Mesenteric fat pad (tissue), 1 donor: ENCODE measurements around the gene CNTN1. TPM values are rescaled to one million over a fixed set of nuclear protein-coding genes. Genes with fewer than 3 reads are reported as not detected.

Source experiments
- DNase-seq: peaks from one replicate; pipeline ENCODE4 v3.0.0-alpha.2; 2020; ENCODE audit warnings: low spot score
- total RNA-seq: library from RNA; stranded (reverse); fragmentation: NEBNext Ultra II Directional; extraction: Animal tissue kit (Norgen Biotek cat#: 25700); gene quantifications from one replicate; pipeline ENCODE4 v1.2.1, GENCODE V29; 2021
- donor health status: DM: yes; HTN: yes; CAD: no.

The CNTN1 gene
- total RNA-seq, 1 donor from 2014 or later, result 1.5 TPM

- DNase-seq, result no peak
Measured at GRCh38 chr12:40834321-40834720, 142.1 kb downstream of the CNTN1 start.

GRCh38 chr12:40837891-40838429 is 145.7 kb downstream of the CNTN1 start:
- DNase-seq, result no peak

GRCh38 chr12:40843495-40843894 is 151.3 kb downstream of the CNTN1 start:
- no peak for DNase-seq

- DNase-seq, result no peak
Measured at GRCh38 chr12:40853221-40853620, 161.0 kb downstream of the CNTN1 start.

GRCh38 chr12:40854604-40855003 is 162.4 kb downstream of the CNTN1 start:
- DNase-seq, result no peak

- DNase-seq, result no peak
Measured at GRCh38 chr12:40864891-40865290, 172.7 kb downstream of the CNTN1 start.

- no peak for DNase-seq
Measured at GRCh38 chr12:40870981-40871380, 178.7 kb downstream of the CNTN1 start.

- DNase-seq, result no peak
Measured at GRCh38 chr12:40874868-40875267, 182.6 kb downstream of the CNTN1 start.

- DNase-seq, result no peak
Measured at GRCh38 chr12:40889329-40889728, 197.1 kb downstream of the CNTN1 start.

GRCh38 chr12:40892528-40892927 is 200.3 kb downstream of the CNTN1 start:
- DNase-seq, result no peak

- DNase-seq, result no peak
Measured at GRCh38 chr12:40898505-40898904, 206.3 kb downstream of the CNTN1 start.

- no peak for DNase-seq
Measured at GRCh38 chr12:40903040-40903439, 210.8 kb downstream of the CNTN1 start.

GRCh38 chr12:40907115-40907527 is 214.9 kb downstream of the CNTN1 start:
- DNase-seq, result no peak

- DNase-seq, result no peak
Measured at GRCh38 chr12:40911676-40912075, 219.4 kb downstream of the CNTN1 start.

- no peak for DNase-seq
Measured at GRCh38 chr12:40915172-40915571, 222.9 kb downstream of the CNTN1 start.

GRCh38 chr12:40917561-40917960 is 225.3 kb downstream of the CNTN1 start:
- no peak for DNase-seq

- no peak for DNase-seq
Measured at GRCh38 chr12:40921563-40922163, 229.4 kb downstream of the CNTN1 start.

- DNase-seq, result no peak
Measured at GRCh38 chr12:40937891-40938290, 245.7 kb downstream of the CNTN1 start.

GRCh38 chr12:40942326-40942725 is 250.1 kb downstream of the CNTN1 start:
- no peak for DNase-seq

GRCh38 chr12:40945772-40946171 is 253.5 kb downstream of the CNTN1 start:
- DNase-seq, result no peak

GRCh38 chr12:40946612-40947194 is 254.5 kb downstream of the CNTN1 start:
- no peak for DNase-seq

GRCh38 chr12:40947797-40948196 is 255.6 kb downstream of the CNTN1 start:
- no peak for DNase-seq

GRCh38 chr12:40953076-40953475 is 260.8 kb downstream of the CNTN1 start:
- DNase-seq, result no peak
